Stimulated activated CD4-positive, alpha-beta T cell treated with anti-CD3 and anti-CD28 coated beads, Interleukin-4, amount 100 ng/mL, for 48 hours (primary cell): Measurements from ENCODE around the gene ACSS2.

ENCODE experiments used
- DNase-seq, 2 donors: peaks; one replicate each; pipeline ENCODE4 v3.0.0-alpha.2; 2020; ENCODE audit warnings: low read depth in 2 of 2

Gene ACSS2

GRCh38 chr20:34907616-34908469, 31.4 kb downstream of the ACSS2 start:
- DNase-seq = no peak

- no peak for DNase-seq
Measured at GRCh38 chr20:34915131-34915530, 38.7 kb downstream of the ACSS2 start.

- DNase-seq = no peak
Measured at GRCh38 chr20:34915749-34916455, 39.5 kb downstream of the ACSS2 start.

- no peak for DNase-seq
Measured at GRCh38 chr20:34916774-34917354, 40.5 kb downstream of the ACSS2 start.

GRCh38 chr20:34920055-34920454, 43.6 kb downstream of the ACSS2 start:
- no peak for DNase-seq

GRCh38 chr20:34921436-34921835, 45.0 kb downstream of the ACSS2 start:
- peak in 1 of 2 donors; percentile 12 for DNase-seq

GRCh38 chr20:34922654-34923381, 46.4 kb downstream of the ACSS2 start:
- no peak for DNase-seq

GRCh38 chr20:34923414-34923813, 47.0 kb downstream of the ACSS2 start:
- DNase-seq = no peak

GRCh38 chr20:34925341-34925740, 48.9 kb downstream of the ACSS2 start:
- no peak for DNase-seq

- no peak for DNase-seq
Measured at GRCh38 chr20:34925981-34926380, 49.6 kb downstream of the ACSS2 start.

- no peak for DNase-seq
Measured at GRCh38 chr20:34926581-34926980, 50.2 kb downstream of the ACSS2 start.

GRCh38 chr20:34927736-34928135, 51.3 kb downstream of the ACSS2 start:
- no peak for DNase-seq

- no peak for DNase-seq
Measured at GRCh38 chr20:34928411-34928810, 52.0 kb downstream of the ACSS2 start.

GRCh38 chr20:34931771-34932170, 55.4 kb downstream of the ACSS2 start:
- no peak for DNase-seq

- no peak for DNase-seq
Measured at GRCh38 chr20:34938466-34939163, 62.2 kb downstream of the ACSS2 start.

GRCh38 chr20:34940081-34940481, 63.7 kb downstream of the ACSS2 start:
- no peak for DNase-seq

- no peak for DNase-seq
Measured at GRCh38 chr20:34941226-34941625, 64.8 kb downstream of the ACSS2 start.

GRCh38 chr20:34942301-34942700, 65.9 kb downstream of the ACSS2 start:
- no peak for DNase-seq

- DNase-seq = no peak
Measured at GRCh38 chr20:34943808-34944567, 67.6 kb downstream of the ACSS2 start.

GRCh38 chr20:34945315-34946077, 69.1 kb downstream of the ACSS2 start:
- DNase-seq = no peak
